Ovary (tissue), 9 donors: ENCODE results near the gene CCNJ. TPM values are rescaled to one million over a fixed set of nuclear protein-coding genes. Genes with fewer than 3 reads are reported as not detected.

Experiments
- DNase-seq, 5 donors: peaks; one replicate each; pipeline ENCODE4 v3.0.0-alpha.2; 2019 to 2020
- H3K27ac ChIP-seq, 2 donors: fragments of 200-600 bp; one replicate each; pipeline versions ENCODE4 v1.5.1 to v1.8.0; 2019 to 2022
- H3K27me3 ChIP-seq: fragments of 200-600 bp; one replicate; pipeline ENCODE4 v1.8.0; 2022
- H3K36me3 ChIP-seq: fragments of 200-600 bp; sonication (generic); one replicate; pipeline ENCODE4 v1.5.1; 2019
- H3K4me1 ChIP-seq: one replicate; pipeline ENCODE4 v1.8.1; 2013; ENCODE audit warnings: mild to moderate bottlenecking, moderate library complexity; ENCODE audit not compliant: insufficient read depth
- H3K4me3 ChIP-seq: fragments of 200-600 bp; sonication (generic); one replicate; pipeline ENCODE4 v1.5.1; 2017
- H3K9me3 ChIP-seq, 2 donors: fragments of 200-600 bp in 1 of 2; sonication (generic) in 1 of 2; one replicate each; pipeline versions ENCODE4 v1.5.1 to v1.8.1; 2013 to 2019; ENCODE audit warnings: mild to moderate bottlenecking in 1 of 2, moderate library complexity in 1 of 2
- EP300 ChIP-seq: sonication (generic); formaldehyde crosslinking; IDR thresholded peaks from one replicate; pipeline ENCODE4 v1.6.1; 2017; ENCODE audit warnings: antibody characterized with exemption
- POLR2A ChIP-seq: fragments of 450-650 bp; IDR thresholded peaks from one replicate; pipeline ENCODE4 v1.6.1; 2017; ENCODE audit warnings: antibody characterized with exemption, mild to moderate bottlenecking, moderate library complexity
- WGBS, 3 donors: extraction: QIAGEN DNeasy Blood & Tissue Kit in 1 of 3; methylation state at CpG; one replicate each; pipeline versions ENCODE4 v1.1.5 to v1.1.7; 2013 to 2017; 5-methylcytosine and 5-hydroxymethylcytosine counted together
- intact Hi-C, 4 donors: fragments of 100-400 bp; cut with DNase I; formaldehyde crosslinking; loops; one replicate each; pipeline versions ENCODE4 v1.11.0 to v1.15.1; 2022 to 2023
- polyA plus RNA-seq, 2 donors: library from polyadenylated mRNA; stranded (reverse); fragments of 200-250 nt in 1 of 2; fragments of 350-450 nt in 1 of 2; fragmentation: Illumina TruSeq in 1 of 2; extraction: RNeasy Lipid Tissue Mini Kit (QIAGEN cat#74804) in 1 of 2; gene quantifications; one replicate each; pipeline ENCODE4 v1.2.3, GENCODE V29; 2013 to 2014
- total RNA-seq, 7 donors: library from RNA; depleted of rRNA in 2 of 7; stranded (reverse); fragments of >200 nt in 2 of 7; fragmentation: NEBNext Ultra II Directional in 3 of 7; extraction: Animal tissue kit (Norgen Biotek cat#: 25700) in 3 of 7; gene quantifications; one replicate each; pipeline versions ENCODE4 v1.1.0 to v1.2.4, GENCODE V29; 2016 to 2023
- TF ChIP-seq, protein P1 (sequence below), 3 donors: fragments of 450-650 bp in 2 of 3; fragments of 200-600 bp in 1 of 3; IDR thresholded peaks; one replicate each; pipeline versions ENCODE4 v1.5.1 to v1.8.0; 2016 to 2022; ENCODE audit warnings: antibody characterized with exemption in 3 of 3, mild to moderate bottlenecking in 1 of 3
- donor health status: DM: no; HTN: no; CAD: no; lungs with moderate emphysema.
- donor health status: DM: no; HTN: no; CAD: no.
- donor health status: Bipolar disorder and iron deficiency.
- donor health status: DM: yes; HTN: yes; CAD: no.
- donor health status: DM: no; HTN: no; CAD: no.
- donor health status: DM: yes; HTN: yes; CAD: no.

The CCNJ gene
- total and polyA plus RNA-seq, 9 donors: 3.1 to 7.2 (median 5.2) TPM

- H3K27me3 ChIP-seq: peaks cover 4% of the 10 kb centered on the region
- WGBS, 3 donors: 80 to 88% (median 88%) methylated on average over 8 of the region's 8 CpGs
- H3K4me3 ChIP-seq: no peak overlapping the region
- H3K36me3 ChIP-seq: no peaks in the 10 kb centered on the region
- H3K9me3 ChIP-seq: peaks cover 0 to 3% of the 10 kb centered on the region in 2 donors
- H3K27ac ChIP-seq: no peak overlapping the region
- DNase-seq: no peak
- intact Hi-C loops: loop anchor here in 1 of 4 donors (5.0 kb wide), 1 partner anchor 34 kb away; no protein-coding TSS in a partner anchor
- no peaks in the 10 kb centered on the region for H3K4me1 ChIP-seq
- TF ChIP-seq EP300 (no peak), POLR2A (no peak)
- TF ChIP-seq, protein P1, sequence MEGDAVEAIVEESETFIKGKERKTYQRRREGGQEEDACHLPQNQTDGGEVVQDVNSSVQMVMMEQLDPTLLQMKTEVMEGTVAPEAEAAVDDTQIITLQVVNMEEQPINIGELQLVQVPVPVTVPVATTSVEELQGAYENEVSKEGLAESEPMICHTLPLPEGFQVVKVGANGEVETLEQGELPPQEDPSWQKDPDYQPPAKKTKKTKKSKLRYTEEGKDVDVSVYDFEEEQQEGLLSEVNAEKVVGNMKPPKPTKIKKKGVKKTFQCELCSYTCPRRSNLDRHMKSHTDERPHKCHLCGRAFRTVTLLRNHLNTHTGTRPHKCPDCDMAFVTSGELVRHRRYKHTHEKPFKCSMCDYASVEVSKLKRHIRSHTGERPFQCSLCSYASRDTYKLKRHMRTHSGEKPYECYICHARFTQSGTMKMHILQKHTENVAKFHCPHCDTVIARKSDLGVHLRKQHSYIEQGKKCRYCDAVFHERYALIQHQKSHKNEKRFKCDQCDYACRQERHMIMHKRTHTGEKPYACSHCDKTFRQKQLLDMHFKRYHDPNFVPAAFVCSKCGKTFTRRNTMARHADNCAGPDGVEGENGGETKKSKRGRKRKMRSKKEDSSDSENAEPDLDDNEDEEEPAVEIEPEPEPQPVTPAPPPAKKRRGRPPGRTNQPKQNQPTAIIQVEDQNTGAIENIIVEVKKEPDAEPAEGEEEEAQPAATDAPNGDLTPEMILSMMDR (IDR thresholded peaks at IDR 0.05): no peak
These were observed 49.8 kb downstream of the CCNJ start for GRCh38 chr10:96092999-96093767.

DNA sequence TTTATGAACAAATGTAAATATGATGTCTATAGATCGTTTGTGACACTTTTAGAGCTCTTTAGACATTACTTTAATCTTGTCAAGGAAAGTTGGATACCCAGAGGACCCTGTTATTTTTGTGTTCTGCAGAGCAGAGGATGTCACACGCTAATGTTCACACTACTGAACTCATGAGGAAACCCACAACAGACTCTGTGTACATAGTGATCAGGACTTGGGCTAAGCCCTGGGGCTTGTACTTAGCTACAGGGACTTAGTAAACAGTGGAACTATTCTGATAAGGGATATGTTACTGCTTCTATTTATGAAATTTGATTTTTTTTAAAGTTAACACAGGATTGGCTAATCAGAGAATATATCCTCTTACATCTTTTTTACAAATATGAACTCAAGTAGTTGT, 50.6 kb downstream of the CCNJ start:
- H3K36me3 ChIP-seq: no peaks in the 10 kb centered on the region
- intact Hi-C loops: loop anchor here in 1 of 4 donors (5.0 kb wide), 1 partner anchor 33 kb away; no protein-coding TSS in a partner anchor
- H3K27ac ChIP-seq: no peak overlapping the region
- no peaks in the 10 kb centered on the region for H3K4me1 ChIP-seq
- peaks cover 4% of the 10 kb centered on the region for H3K27me3 ChIP-seq
- TF ChIP-seq EP300 (no peak), POLR2A (no peak)
- TF ChIP-seq, protein P1 (IDR thresholded peaks at IDR 0.05): no peak
- H3K9me3 ChIP-seq: peaks cover 0 to 3% of the 10 kb centered on the region in 2 donors
- no peak for DNase-seq
- 51 to 62% (median 52%) methylated on average over 2 of the region's 2 CpGs for WGBS, 3 donors
- H3K4me3 ChIP-seq: no peak overlapping the region

- no peaks in the 10 kb centered on the region for H3K36me3 ChIP-seq
- 57 to 71% (median 70%) methylated on average over 1 of the region's 1 CpG for WGBS, 3 donors
- H3K9me3 ChIP-seq: peaks cover 0 to 3% of the 10 kb centered on the region in 2 donors
- intact Hi-C loops: no loop called here
- H3K27me3 ChIP-seq: peaks cover 4% of the 10 kb centered on the region
- H3K27ac ChIP-seq: no peak overlapping the region
- TF ChIP-seq POLR2A (no peak), EP300 (no peak)
- TF ChIP-seq, protein P1 (IDR thresholded peaks at IDR 0.05): no peak
- DNase-seq: no peak
- H3K4me3 ChIP-seq: no peak overlapping the region
- no peaks in the 10 kb centered on the region for H3K4me1 ChIP-seq
These were observed 53.6 kb downstream of the CCNJ start for GRCh38 chr10:96096958-96097357.

GRCh38 chr10:96097865-96098264, 54.5 kb downstream of the CCNJ start:
- Histone ChIP-seq H3K4me1 (no peaks in the 10 kb centered on the region), H3K9me3 (peaks cover 0 to 3% of the 10 kb centered on the region in 2 donors), H3K4me3 (no peak overlapping the region), H3K27ac (no peak overlapping the region), H3K27me3 (peaks cover 4% of the 10 kb centered on the region), H3K36me3 (no peaks in the 10 kb centered on the region)
- intact Hi-C loops: no loop called here
- 75 to 81% (median 77%) methylated on average over 3 of the region's 3 CpGs for WGBS, 3 donors
- no peak for DNase-seq
- TF ChIP-seq EP300: no peak
- no peak for TF ChIP-seq POLR2A
- TF ChIP-seq, protein P1 (IDR thresholded peaks at IDR 0.05): no peak
